NCI-H1048 (cell line): Measurements from ENCODE around the gene TRIM43B.
"Not testable (repeated sequence)": the region's sequence is repeated elsewhere in the genome, so short reads cannot be mapped to it uniquely, and the experiment has no call there.

Source experiments
- DNase-seq: peaks from one replicate; lab custom pipeline; 2025; lab: John Stamatoyannopoulos, UW

Gene TRIM43B

GRCh38 chr2:95484654-95485053, at the start of gene TRIM43B:
TSS of gene TRIM43B (minus strand) at chr2:95484754. CDS start at chr2:95482714, 2,040 bp downstream.
- DNase-seq = not testable (repeated sequence)

GRCh38 chr2:95531254-95531771, 46.8 kb upstream of the TRIM43B start:
- DNase-seq = no peak

- DNase-seq = no peak
These were observed 46.2 kb upstream of the TRIM43B start for GRCh38 chr2:95530734-95531133.

- no peak for DNase-seq
These were observed 42.1 kb upstream of the TRIM43B start for GRCh38 chr2:95526360-95527341.

GRCh38 chr2:95525294-95526035, 40.9 kb upstream of the TRIM43B start:
- no peak for DNase-seq

GRCh38 chr2:95524195-95524594, 39.6 kb upstream of the TRIM43B start:
- DNase-seq = no peak

- no peak for DNase-seq
These were observed 30.2 kb upstream of the TRIM43B start for GRCh38 chr2:95514718-95515117.

- not testable (repeated sequence) for DNase-seq
These were observed 29.7 kb upstream of the TRIM43B start for GRCh38 chr2:95514226-95514625.

- no peak for DNase-seq
These were observed 24.9 kb upstream of the TRIM43B start for GRCh38 chr2:95509408-95509807.

- no peak for DNase-seq
These were observed 20.7 kb upstream of the TRIM43B start for GRCh38 chr2:95505222-95505621.

- no peak for DNase-seq
These were observed 16.3 kb upstream of the TRIM43B start for GRCh38 chr2:95500854-95501253.

- not testable (repeated sequence) for DNase-seq
These were observed 7.5 kb upstream of the TRIM43B start for GRCh38 chr2:95492076-95492475.

GRCh38 chr2:95475025-95475424, 9.5 kb downstream of the TRIM43B start:
- DNase-seq = not testable (repeated sequence)

GRCh38 chr2:95467984-95468383, 16.6 kb downstream of the TRIM43B start:
- not testable (repeated sequence) for DNase-seq

- not testable (repeated sequence) for DNase-seq
These were observed 18.0 kb downstream of the TRIM43B start for GRCh38 chr2:95466572-95466971.

GRCh38 chr2:95463292-95463691, 21.3 kb downstream of the TRIM43B start:
- not testable (repeated sequence) for DNase-seq

- DNase-seq = not testable (repeated sequence)
These were observed 39.2 kb downstream of the TRIM43B start for GRCh38 chr2:95445317-95445716.

- not testable (repeated sequence) for DNase-seq
These were observed 42.0 kb downstream of the TRIM43B start for GRCh38 chr2:95442474-95443099.

GRCh38 chr2:95435872-95436209, 48.7 kb downstream of the TRIM43B start:
- not testable (repeated sequence) for DNase-seq

GRCh38 chr2:95435162-95435871, 49.2 kb downstream of the TRIM43B start:
- DNase-seq = not testable (repeated sequence)

- DNase-seq = not testable (repeated sequence)
These were observed 50.0 kb downstream of the TRIM43B start for GRCh38 chr2:95434507-95435076.
